H1 (cell line): ENCODE measurements around the gene NUBP1.

ENCODE experiments used
- CREB1 ChIP-seq: IDR thresholded peaks from 2 replicates; pipeline ENCODE4 v1.6.1; 2012; ENCODE audit warnings: inconsistent platforms
- CTCF ChIP-seq, 3 experiments: IDR thresholded peaks; 1 replicate in 2 of 3; 2 replicates in 1 of 3; pipeline versions ENCODE4 v1.5.1 to v1.6.1; 2011; ENCODE audit warnings: low read length in 3 of 3, mild to moderate bottlenecking in 3 of 3, inconsistent platforms in 2 of 3, low read depth in 1 of 3, moderate library complexity in 1 of 3; ENCODE audit not compliant: insufficient read depth in 1 of 3; ENCODE audit errors: control extremely low read depth in 1 of 3
- EZH2 ChIP-seq: fragments of 200-600 bp; sonication (generic); IDR thresholded peaks from 2 replicates; pipeline ENCODE4 v1.7.1; 2012; ENCODE audit warnings: low read depth, mild to moderate bottlenecking, moderate library complexity, low read length, inconsistent platforms; ENCODE audit not compliant: severe bottlenecking
- POLR2A ChIP-seq, 2 experiments: IDR thresholded peaks; 1 replicate in 1 of 2; 2 replicates in 1 of 2; pipeline ENCODE4 v1.6.1; 2011; ENCODE audit warnings: low read depth in 2 of 2, low read length in 2 of 2, mild to moderate bottlenecking in 2 of 2; ENCODE audit errors: control extremely low read depth in 1 of 2
- POLR2AphosphoS5 ChIP-seq: IDR thresholded peaks from 2 replicates; pipeline ENCODE4 v1.6.1; 2011; ENCODE audit warnings: low read depth, low read length
- SP1 ChIP-seq: IDR thresholded peaks from 2 replicates; pipeline ENCODE4 v1.6.1; 2011; ENCODE audit warnings: low read depth, low read length

GRCh38 chr16:10737068-10737625 is 6.5 kb upstream of the NUBP1 start:
- TF ChIP-seq POLR2AphosphoS5 (no peak), CTCF (IDR thresholded peaks at IDR 0.05; ENCODE audit: control extremely low read depth in 1 of 3, insufficient read depth in 1 of 3, low read depth in 1 of 3, low read length in 3 of 3) (peak; percentile 44 to 85 (median 81)), CREB1 (no peak), EZH2 (no peak), SP1 (no peak), POLR2A (IDR thresholded peaks at IDR 0.05; ENCODE audit: control extremely low read depth in 1 of 2, low read depth in 2 of 2, low read length in 2 of 2) (no peak)
